A549 (cell line): ENCODE measurements around the gene ORC6. TPM values are rescaled to one million over a fixed set of nuclear protein-coding genes. Genes with fewer than 3 reads are reported as not detected.

Experiments used
- ATAC-seq, 2 experiments: fragments of 200-7000 bp in 1 of 2; fragments of >200 bp in 1 of 2; cut with Nextera tagmentation in 1 of 2; cut with Tn5 transposase in 1 of 2; 3 replicates each; pipeline versions ENCODE4 v1.8.0 to v1.9.1; 2018 to 2020; ENCODE audit warnings: mild to moderate bottlenecking in 1 of 2, moderate library complexity in 1 of 2
- CTCF ChIA-PET: fragments of 300-600 bp; sonication (Branson Sonifier 250); formaldehyde crosslinking; extraction: SDS; loops from one replicate; lab custom pipeline; 2021; ENCODE audit warnings: antibody characterized with exemption, inconsistent platforms; lab: Yijun Ruan, JAX
- POLR2A ChIA-PET: fragments of 350-600 bp; formaldehyde crosslinking; extraction: SDS; loops from one replicate; lab custom pipeline; 2021; ENCODE audit warnings: antibody characterized with exemption, inconsistent platforms; lab: Yijun Ruan, JAX
- DNase-seq, 2 experiments: peaks; one replicate each; pipeline versions ENCODE4 v3.0.0 to v3.0.0-alpha.2; 2011 to 2016; ENCODE audit warnings: low read depth in 1 of 2, low spot score in 1 of 2
- FAIRE-seq: peaks from 2 replicates; lab custom pipeline; 2011; peaks lifted over from hg19 to GRCh38; lab: Jason Lieb, UNC
- H3K27ac ChIP-seq, 2 experiments: fragments of >200 bp; sonication (Bioruptor Twin); formaldehyde crosslinking; 3 replicates each; pipeline ENCODE4 v1.5.1; 2016 to 2017
- H3K4me1 ChIP-seq: fragments of >200 bp; sonication (Bioruptor Twin); formaldehyde crosslinking; 3 replicates; pipeline ENCODE4 v1.6.1; 2016
- H3K4me2 ChIP-seq: fragments of >200 bp; sonication (Bioruptor Twin); formaldehyde crosslinking; 3 replicates; pipeline ENCODE4 v1.6.1; 2016
- H3K4me3 ChIP-seq: fragments of >200 bp; sonication (Bioruptor Twin); formaldehyde crosslinking; 3 replicates; pipeline ENCODE4 v1.5.1; 2016
- H3K9me3 ChIP-seq: fragments of >200 bp; sonication (Bioruptor Twin); formaldehyde crosslinking; 3 replicates; pipeline ENCODE4 v1.6.1; 2016
- BCL3 ChIP-seq: fragments of >200 bp; sonication (Bioruptor Twin); formaldehyde crosslinking; IDR thresholded peaks from 3 replicates; pipeline ENCODE4 v1.6.1; 2016
- CBX8 ChIP-seq: fragments of 200-600 bp; sonication (generic); IDR thresholded peaks from 2 replicates; pipeline ENCODE4 v1.6.1; 2016
- CEBPB ChIP-seq, 2 experiments: fragments of >200 bp in 1 of 2; sonication (Bioruptor Twin) in 1 of 2; formaldehyde crosslinking in 1 of 2; IDR thresholded peaks; 2 replicates each; pipeline ENCODE4 v1.6.1; 2012 to 2016
- CHD2 ChIP-seq: fragments of 150-350 bp; IDR thresholded peaks from 2 replicates; pipeline ENCODE4 v1.6.1; 2014; ENCODE audit warnings: low read length; ENCODE audit not compliant: partially characterized antibody
- EHF ChIP-seq: fragments of 250-450 bp; sonication (Bioruptor Pico); IDR thresholded peaks from 2 replicates; pipeline ENCODE4 v1.5.0; 2020; ENCODE audit warnings: mild to moderate bottlenecking
- EP300 ChIP-seq, 2 experiments: fragments of >200 bp; sonication (Bioruptor Twin); formaldehyde crosslinking; IDR thresholded peaks; 2 replicates in 1 of 2; 3 replicates in 1 of 2; pipeline ENCODE4 v1.6.1; 2016 to 2017
- ESRRA ChIP-seq: fragments of 150-350 bp; IDR thresholded peaks from 2 replicates; pipeline ENCODE4 v1.6.1; 2014; ENCODE audit warnings: mild to moderate bottlenecking, low read length, borderline replicate concordance
- FOSL2 ChIP-seq, 2 experiments: fragments of 450-650 bp in 1 of 2; fragments of >200 bp in 1 of 2; sonication (Bioruptor Twin) in 1 of 2; formaldehyde crosslinking; IDR thresholded peaks; 2 replicates each; pipeline versions ENCODE4 v1.5.0 to v1.6.1; 2016 to 2020; ENCODE audit warnings: mild to moderate bottlenecking in 1 of 2, moderate library complexity in 1 of 2
- FOXS1 ChIP-seq: fragments of 250-450 bp; sonication (Bioruptor Pico); IDR thresholded peaks from 2 replicates; pipeline ENCODE4 v1.5.0; 2020; ENCODE audit warnings: mild to moderate bottlenecking, moderate library complexity
- GATA3 ChIP-seq: IDR thresholded peaks from 2 replicates; pipeline ENCODE4 v1.6.1; 2012; ENCODE audit warnings: borderline replicate concordance
- HDAC2 ChIP-seq: fragments of 200-600 bp; sonication (generic); IDR thresholded peaks from 2 replicates; pipeline ENCODE4 v1.6.1; 2016
- HEYL ChIP-seq: fragments of 250-450 bp; sonication (Bioruptor Pico); IDR thresholded peaks from 2 replicates; pipeline ENCODE4 v1.8.0; 2021; ENCODE audit warnings: mild to moderate bottlenecking, moderate library complexity
- JUNB ChIP-seq: fragments of >200 bp; sonication (Bioruptor Twin); formaldehyde crosslinking; IDR thresholded peaks from 2 replicates; pipeline ENCODE4 v1.6.1; 2016
- KDM1A ChIP-seq: fragments of 200-600 bp; sonication (generic); IDR thresholded peaks from 2 replicates; pipeline ENCODE4 v1.6.1; 2016; ENCODE audit warnings: low read depth, mild to moderate bottlenecking
- MAFK ChIP-seq: fragments of 450-650 bp; IDR thresholded peaks from 2 replicates; pipeline ENCODE4 v1.6.1; 2014; ENCODE audit not compliant: partially characterized antibody
- MAZ ChIP-seq: fragments of 150-350 bp; IDR thresholded peaks from 2 replicates; pipeline ENCODE4 v1.6.1; 2014; ENCODE audit warnings: antibody characterized with exemption, low read depth, low read length, borderline replicate concordance
- MYC ChIP-seq: IDR thresholded peaks from 2 replicates; pipeline ENCODE4 v1.6.1; 2012; ENCODE audit warnings: mild to moderate bottlenecking, inconsistent platforms, low read length, improper control_type of control experiment, borderline replicate concordance
- NFE2L2 ChIP-seq: fragments of 150-350 bp; conservative IDR thresholded peaks from 2 replicates; pipeline ENCODE4 v1.6.1; 2014; ENCODE audit warnings: low read length
- NPAS2 ChIP-seq: fragments of 250-450 bp; sonication (Bioruptor Pico); IDR thresholded peaks from 2 replicates; pipeline ENCODE4 v1.8.0; 2022; ENCODE audit warnings: mild to moderate bottlenecking, moderate library complexity, borderline replicate concordance
- RAD21 ChIP-seq, 2 experiments: fragments of >200 bp in 1 of 2; sonication (Bioruptor Twin) in 1 of 2; formaldehyde crosslinking in 1 of 2; IDR thresholded peaks in 1 of 2; conservative IDR thresholded peaks in 1 of 2; 2 replicates in 1 of 2; 3 replicates in 1 of 2; pipeline ENCODE4 v1.6.1; 2012 to 2018; ENCODE audit warnings: inconsistent platforms in 1 of 2
- SMC3 ChIP-seq: fragments of >200 bp; sonication (Bioruptor Twin); formaldehyde crosslinking; IDR thresholded peaks from 3 replicates; pipeline ENCODE4 v1.6.1; 2018; ENCODE audit warnings: inconsistent platforms
- WGBS: methylation state at CpG from one replicate; pipeline ENCODE4 v1.1.6; 2017; ENCODE audit errors: missing lambda C conversion rate; 5-methylcytosine and 5-hydroxymethylcytosine counted together
- polyA plus RNA-seq, 4 experiments: library from polyadenylated mRNA; depleted of rRNA in 3 of 4; stranded (reverse); fragments of >200 nt; fragmentation: RNase III in 1 of 4; extraction: RNeasy Plus Mini Kit Qiagen cat#74134 plus additional on column Dnase treatment in 1 of 4; gene quantifications; 2 replicates in 3 of 4; 3 replicates in 1 of 4; pipeline ENCODE4 v1.2.3, GENCODE V29; 2011 to 2017
- TF ChIP-seq, protein P1 (sequence below): fragments of 150-350 bp; IDR thresholded peaks from 2 replicates; pipeline ENCODE4 v1.6.1; 2014; ENCODE audit warnings: low read depth, mild to moderate bottlenecking, low read length
- TF ChIP-seq, protein P2 (sequence below): fragments of 250-450 bp; sonication (Bioruptor Pico); IDR thresholded peaks from 2 replicates; pipeline ENCODE4 v1.5.0; 2020; ENCODE audit warnings: low read depth, mild to moderate bottlenecking, moderate library complexity
- TF ChIP-seq, protein P3 (sequence below): fragments of 250-450 bp; sonication (Bioruptor Pico); IDR thresholded peaks from 2 replicates; pipeline ENCODE4 v1.5.0; 2021; ENCODE audit warnings: mild to moderate bottlenecking, moderate library complexity, borderline replicate concordance

Gene ORC6
- polyA plus RNA-seq, 2 of the 4 experiments (the other 2 are of a cell fraction) = 35.0 to 44.5 TPM

DNA sequence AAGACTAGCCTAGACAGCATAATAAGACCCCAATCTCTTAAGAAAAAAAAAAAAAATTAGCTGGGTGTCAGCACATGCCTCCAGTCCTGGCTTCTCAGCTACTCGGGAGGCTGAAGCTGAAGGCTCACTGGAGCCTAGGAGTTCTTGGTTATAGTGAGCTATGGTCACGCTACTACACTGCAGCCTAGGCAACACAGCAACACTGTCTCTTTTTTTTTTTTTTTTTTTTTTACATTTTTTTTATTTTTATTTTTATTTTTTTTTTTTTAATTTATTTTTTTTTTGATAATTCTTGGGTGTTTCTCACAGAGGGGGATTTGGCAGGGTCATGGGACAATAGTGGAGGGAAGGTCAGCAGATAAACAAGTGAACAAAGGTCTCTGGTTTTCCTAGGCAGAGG is 4.1 kb downstream of the ORC6 start:
- POLR2A ChIA-PET = no interaction called here
- CTCF ChIA-PET = interaction anchor here (0.8 to 1.0 kb wide), 2 partner anchors 10 to 20 kb away, joined by 3 to 4 read pairs; no protein-coding TSS in a partner anchor

GRCh38 chr16:46695937-46696336 is 6.5 kb downstream of the ORC6 start:
- CTCF ChIA-PET = interaction anchor here (1.0 to 1.2 kb wide), 2 partner anchors 9 to 23 kb away, joined by 4 to 5 read pairs; no protein-coding TSS in a partner anchor
- ATAC-seq = no peak
- Histone ChIP-seq H3K4me2 (no peak overlapping the region), H3K9me3 (no peaks in the 10 kb centered on the region), H3K27ac (no peak overlapping the region), H3K4me3 (no peak overlapping the region), H3K4me1 (peaks cover 8% of the 10 kb centered on the region)
- POLR2A ChIA-PET = no interaction called here
- 87% methylated on average over 5 of the region's 5 CpGs for WGBS
- FAIRE-seq = no peak
- TF ChIP-seq FOXS1 (no peak), EP300 (IDR thresholded peaks at IDR 0.05) (no peak), FOSL2 (IDR thresholded peaks at IDR 0.05) (no peak), FOSL2 (CRISPR knock-in tag; IDR thresholded peaks at IDR 0.05) (no peak), ESRRA (no peak), NPAS2 (no peak), MAZ (no peak), RAD21 (conservative IDR thresholded peaks at IDR 0.05 in 1 of 2, IDR thresholded peaks at IDR 0.05 in 1 of 2) (no peak), JUNB (no peak), CEBPB (IDR thresholded peaks at IDR 0.05) (no peak), KDM1A (no peak), NFE2L2 (no peak), HEYL (CRISPR knock-in tag) (no peak)
- TF ChIP-seq, protein P1, sequence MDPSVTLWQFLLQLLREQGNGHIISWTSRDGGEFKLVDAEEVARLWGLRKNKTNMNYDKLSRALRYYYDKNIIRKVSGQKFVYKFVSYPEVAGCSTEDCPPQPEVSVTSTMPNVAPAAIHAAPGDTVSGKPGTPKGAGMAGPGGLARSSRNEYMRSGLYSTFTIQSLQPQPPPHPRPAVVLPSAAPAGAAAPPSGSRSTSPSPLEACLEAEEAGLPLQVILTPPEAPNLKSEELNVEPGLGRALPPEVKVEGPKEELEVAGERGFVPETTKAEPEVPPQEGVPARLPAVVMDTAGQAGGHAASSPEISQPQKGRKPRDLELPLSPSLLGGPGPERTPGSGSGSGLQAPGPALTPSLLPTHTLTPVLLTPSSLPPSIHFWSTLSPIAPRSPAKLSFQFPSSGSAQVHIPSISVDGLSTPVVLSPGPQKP = no peak
- TF ChIP-seq, protein P2, sequence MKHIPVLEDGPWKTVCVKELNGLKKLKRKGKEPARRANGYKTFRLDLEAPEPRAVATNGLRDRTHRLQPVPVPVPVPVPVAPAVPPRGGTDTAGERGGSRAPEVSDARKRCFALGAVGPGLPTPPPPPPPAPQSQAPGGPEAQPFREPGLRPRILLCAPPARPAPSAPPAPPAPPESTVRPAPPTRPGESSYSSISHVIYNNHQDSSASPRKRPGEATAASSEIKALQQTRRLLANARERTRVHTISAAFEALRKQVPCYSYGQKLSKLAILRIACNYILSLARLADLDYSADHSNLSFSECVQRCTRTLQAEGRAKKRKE (CRISPR knock-in tag) = no peak
- no peak for DNase-seq

More for the DNA sequence above, 4.1 kb downstream of the ORC6 start:
- TF ChIP-seq JUNB = no peak
- no peak for TF ChIP-seq MAFK
- no peak for TF ChIP-seq MYC
- TF ChIP-seq, protein P3, sequence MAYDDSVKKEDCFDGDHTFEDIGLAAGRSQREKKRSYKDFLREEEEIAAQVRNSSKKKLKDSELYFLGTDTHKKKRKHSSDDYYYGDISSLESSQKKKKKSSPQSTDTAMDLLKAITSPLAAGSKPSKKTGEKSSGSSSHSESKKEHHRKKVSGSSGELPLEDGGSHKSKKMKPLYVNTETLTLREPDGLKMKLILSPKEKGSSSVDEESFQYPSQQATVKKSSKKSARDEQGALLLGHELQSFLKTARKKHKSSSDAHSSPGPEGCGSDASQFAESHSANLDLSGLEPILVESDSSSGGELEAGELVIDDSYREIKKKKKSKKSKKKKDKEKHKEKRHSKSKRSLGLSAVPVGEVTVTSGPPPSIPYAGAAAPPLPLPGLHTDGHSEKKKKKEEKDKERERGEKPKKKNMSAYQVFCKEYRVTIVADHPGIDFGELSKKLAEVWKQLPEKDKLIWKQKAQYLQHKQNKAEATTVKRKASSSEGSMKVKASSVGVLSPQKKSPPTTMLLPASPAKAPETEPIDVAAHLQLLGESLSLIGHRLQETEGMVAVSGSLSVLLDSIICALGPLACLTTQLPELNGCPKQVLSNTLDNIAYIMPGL (CRISPR knock-in tag) = no peak
- TF ChIP-seq BCL3 = no peak
- no peak for TF ChIP-seq MAZ
- TF ChIP-seq NFE2L2 = no peak
- TF ChIP-seq EHF (CRISPR knock-in tag) = no peak
- no peak for TF ChIP-seq CEBPB (IDR thresholded peaks at IDR 0.05)
- TF ChIP-seq CHD2 = no peak
- no peak for TF ChIP-seq EP300 (IDR thresholded peaks at IDR 0.05)
- no peak for TF ChIP-seq GATA3
- no peak for TF ChIP-seq SMC3
- TF ChIP-seq CBX8 = no peak
- TF ChIP-seq HDAC2 = no peak
- TF ChIP-seq, all 56 proteins: peak for 0
- Histone ChIP-seq H3K27ac (no peak overlapping the region), H3K9me3 (no peaks in the 10 kb centered on the region), H3K4me1 (peaks cover 11% of the 10 kb centered on the region), H3K4me3 (no peak overlapping the region), H3K4me2 (no peak overlapping the region)
- no peak for DNase-seq
- ATAC-seq = no peak
- FAIRE-seq = no peak
- 89% methylated on average over 2 of the region's 2 CpGs for WGBS
